ENCODE measurements around the gene MFAP2.

DNA sequence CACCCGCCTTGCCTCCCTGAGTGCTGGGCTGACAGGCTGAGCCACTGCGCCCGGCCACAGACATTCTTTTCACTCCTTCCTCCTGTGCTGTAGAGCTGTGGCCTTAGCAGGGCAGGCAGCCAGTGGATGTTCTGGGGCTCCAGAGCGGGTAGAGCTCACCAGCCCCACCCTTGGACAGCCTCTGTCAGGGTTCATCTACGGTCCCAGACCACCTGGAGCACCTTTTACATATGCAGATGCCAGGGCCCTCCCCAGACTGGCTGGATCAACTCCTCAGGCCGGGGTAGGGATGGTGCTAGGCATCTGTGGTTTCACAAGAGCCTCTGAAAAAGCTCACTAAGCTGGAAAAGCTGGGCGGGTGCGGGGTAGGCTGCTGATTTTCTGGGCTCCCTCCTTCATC is 26.7 kb upstream of the MFAP2 start:
- TF ChIP-seq CREB1 (IDR thresholded peaks at IDR 0.05; ENCODE audit: low read depth): no peak
- no peak for TF ChIP-seq TEAD4 (IDR thresholded peaks at IDR 0.05)
- TF ChIP-seq RAD21 (IDR thresholded peaks at IDR 0.05; ENCODE audit: low read depth): no peak
